ENCODE data around the gene API5. TPM values are rescaled to one million over a fixed set of nuclear protein-coding genes. Genes with fewer than 3 reads are reported as not detected.

Gene API5
- total RNA-seq, 2 donors from 2014 or later: 149 to 166 TPM

DNA sequence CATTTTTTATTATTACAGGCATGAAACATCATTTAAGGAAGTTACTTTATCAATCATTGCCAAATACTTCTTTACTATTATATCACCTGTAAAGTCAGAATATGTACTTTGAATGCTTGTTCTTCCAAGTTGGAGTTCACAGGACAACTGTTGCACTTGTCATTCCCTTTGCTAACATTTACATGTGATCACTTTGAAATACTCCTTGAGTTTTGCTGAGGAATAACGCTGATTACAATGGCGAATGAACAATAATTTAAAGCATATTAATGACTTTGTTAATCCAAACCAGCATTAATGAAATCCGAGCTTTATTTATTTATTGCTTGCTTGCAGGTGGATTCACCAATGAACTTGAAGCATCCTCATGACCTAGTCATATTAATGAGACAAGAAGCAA lies 67.1 kb downstream of the API5 start:
- H3K27ac Mint-ChIP-seq: no peak overlapping the region
- Histone ChIP-seq H3K4me1 (ENCODE audit: control insufficient read depth, insufficient read depth, low read length) (no peaks in the 10 kb centered on the region), H3K9ac (ENCODE audit: extremely low read depth, low read length, poor library complexity, severe bottlenecking) (no peak overlapping the region), H3K36me3 (ENCODE audit: control insufficient read depth, insufficient read depth, low read length) (peaks cover 39% of the 10 kb centered on the region), H3K9me3 (ENCODE audit: control insufficient read depth, low read length) (no peaks in the 10 kb centered on the region), H3K27me3 (ENCODE audit: control insufficient read depth, insufficient read depth, low read length, poor library complexity, severe bottlenecking) (no peaks in the 10 kb centered on the region), H3K4me3 (ENCODE audit: low read length) (no peak overlapping the region), H3K27ac (ENCODE audit: low read depth, low read length) (no peak overlapping the region)
- DNase-seq: no peak
- 97 to 100% methylated on average over 1 to 3 of the region's 3 CpGs for WGBS, 2 experiments (ENCODE audit: insufficient coverage in 1 of 2, insufficient read length in 1 of 2)
- H3K4me1 Mint-ChIP-seq: no peaks in the 10 kb centered on the region
- no peaks in the 10 kb centered on the region for H3K27me3 Mint-ChIP-seq (ENCODE audit: insufficient read depth)
- no peaks in the 10 kb centered on the region for H3K9me3 Mint-ChIP-seq
- H3K36me3 Mint-ChIP-seq (ENCODE audit: low read depth): peaks cover 31% of the 10 kb centered on the region
- no peak for TF ChIP-seq CTCF (conservative IDR thresholded peaks at IDR 0.05)
- H3K4me3 Mint-ChIP-seq: no peak overlapping the region

GRCh38 chr11:43381802-43382201 lies 70.0 kb downstream of the API5 start:
- no peak overlapping the region for H3K4me3 ChIP-seq (ENCODE audit: low read length)

DNA sequence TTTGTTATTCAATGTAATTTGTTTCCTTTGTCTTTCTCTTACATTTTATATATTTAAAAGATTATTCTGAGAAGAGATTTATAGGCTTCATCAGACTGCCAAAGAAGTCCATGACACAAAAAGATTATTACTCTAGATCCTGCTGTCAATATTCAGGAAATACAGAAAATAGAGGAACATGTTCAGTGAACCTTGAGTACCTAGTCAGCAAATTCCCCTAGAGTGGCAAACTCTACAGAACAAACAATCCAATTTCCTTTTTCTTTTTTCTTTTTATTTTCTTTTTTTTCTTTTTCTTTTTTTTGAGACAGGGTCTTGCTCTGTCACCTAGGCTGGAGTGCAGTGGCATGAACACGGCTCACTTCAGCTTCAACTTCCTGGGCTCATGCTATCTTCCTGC lies 70.8 kb downstream of the API5 start:
- H3K4me1 ChIP-seq (ENCODE audit: control insufficient read depth, insufficient read depth, low read length): no peaks in the 10 kb centered on the region
- no peak overlapping the region for H3K27ac ChIP-seq (ENCODE audit: low read depth, low read length)
- no peak for DNase-seq
- no peak overlapping the region for H3K9ac ChIP-seq (ENCODE audit: extremely low read depth, low read length, poor library complexity, severe bottlenecking)
- no peaks in the 10 kb centered on the region for H3K9me3 Mint-ChIP-seq
- H3K36me3 Mint-ChIP-seq (ENCODE audit: low read depth): peaks cover 36% of the 10 kb centered on the region
- no peak overlapping the region for H3K4me3 ChIP-seq (ENCODE audit: low read length)
- H3K27me3 Mint-ChIP-seq (ENCODE audit: insufficient read depth): no peaks in the 10 kb centered on the region
- H3K27me3 ChIP-seq (ENCODE audit: control insufficient read depth, insufficient read depth, low read length, poor library complexity, severe bottlenecking): no peaks in the 10 kb centered on the region
- whole genome bisulfite sequencing, 2 experiments (ENCODE audit: insufficient coverage in 1 of 2, insufficient read length in 1 of 2): 93 to 100% methylated on average over 1 of the region's 1 CpG
- H3K36me3 ChIP-seq (ENCODE audit: control insufficient read depth, insufficient read depth, low read length): peaks cover 65% of the 10 kb centered on the region
- H3K4me3 Mint-ChIP-seq: no peak overlapping the region
- TF ChIP-seq CTCF (conservative IDR thresholded peaks at IDR 0.05): no peak
- H3K9me3 ChIP-seq (ENCODE audit: control insufficient read depth, low read length): no peaks in the 10 kb centered on the region
- H3K4me1 Mint-ChIP-seq: no peaks in the 10 kb centered on the region
- H3K27ac Mint-ChIP-seq: no peak overlapping the region

More at GRCh38 chr11:43381802-43382201, 70.0 kb downstream of the API5 start:
- Histone ChIP-seq H3K4me1 (ENCODE audit: control insufficient read depth, insufficient read depth, low read length) (no peaks in the 10 kb centered on the region), H3K27ac (ENCODE audit: low read depth, low read length) (no peak overlapping the region), H3K27me3 (ENCODE audit: control insufficient read depth, insufficient read depth, low read length, poor library complexity, severe bottlenecking) (no peaks in the 10 kb centered on the region), H3K9me3 (ENCODE audit: control insufficient read depth, low read length) (no peaks in the 10 kb centered on the region), H3K9ac (ENCODE audit: extremely low read depth, low read length, poor library complexity, severe bottlenecking) (no peak overlapping the region), H3K36me3 (ENCODE audit: control insufficient read depth, insufficient read depth, low read length) (peaks cover 59% of the 10 kb centered on the region)
- TF ChIP-seq CTCF (conservative IDR thresholded peaks at IDR 0.05): no peak
- WGBS, 2 experiments (ENCODE audit: insufficient coverage in 1 of 2, insufficient read length in 1 of 2): 55% methylated on average over 2 of the region's 2 CpGs; no CpG with 5 or more reads in 1 of the 2 experiments
- Mint-ChIP-seq H3K27ac (no peak overlapping the region), H3K4me3 (no peak overlapping the region), H3K36me3 (ENCODE audit: low read depth) (peaks cover 38% of the 10 kb centered on the region), H3K27me3 (ENCODE audit: insufficient read depth) (no peaks in the 10 kb centered on the region), H3K9me3 (no peaks in the 10 kb centered on the region), H3K4me1 (no peaks in the 10 kb centered on the region)
- no peak for DNase-seq
